ENCODE results near the gene CDH24.

CDH24 gene

DNA sequence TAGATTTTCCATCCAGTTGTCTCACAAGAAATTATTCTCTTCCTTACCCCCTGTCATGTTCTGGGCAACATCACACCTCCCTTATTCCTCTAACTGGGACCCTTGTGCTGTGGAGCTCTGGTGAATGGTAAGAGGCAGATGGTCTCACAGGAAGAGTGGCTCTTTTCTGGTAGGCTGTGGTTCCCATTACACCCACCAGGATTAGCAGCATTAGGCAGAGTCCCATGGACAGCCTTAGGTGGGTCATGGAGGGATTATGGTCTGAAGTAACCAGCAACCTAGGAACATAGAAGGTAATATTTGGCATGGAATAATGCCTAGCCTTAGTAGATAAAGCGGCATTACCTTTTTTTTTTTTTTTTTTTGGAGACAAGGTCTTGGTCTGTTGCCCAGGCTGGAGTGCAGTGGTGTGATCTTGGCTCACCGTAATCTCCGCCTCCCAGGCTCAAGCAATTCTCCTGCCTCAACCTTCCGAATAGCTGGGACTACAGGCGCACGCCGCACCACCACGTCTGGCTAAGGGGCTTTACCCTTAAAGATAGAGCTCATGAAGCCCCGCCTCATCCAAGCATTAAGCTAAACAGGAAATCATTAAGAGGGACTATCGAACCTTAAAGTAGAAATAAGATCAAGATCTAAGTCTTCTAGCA is 42.0 kb upstream of the CDH24 start:
- DNase-seq (ENCODE audit: insufficient read length) (no peak), FAIRE-seq (no peak)
- no peak for TF ChIP-seq POLR2A (IDR thresholded peaks at IDR 0.05; ENCODE audit: low read depth, low read length)
- TF ChIP-seq POLR2AphosphoS5 (IDR thresholded peaks at IDR 0.05; ENCODE audit: low read depth, low read length), result no peak
- TF ChIP-seq TAF1 (IDR thresholded peaks at IDR 0.05; ENCODE audit: borderline replicate concordance, low read depth, low read length), result no peak

DNA sequence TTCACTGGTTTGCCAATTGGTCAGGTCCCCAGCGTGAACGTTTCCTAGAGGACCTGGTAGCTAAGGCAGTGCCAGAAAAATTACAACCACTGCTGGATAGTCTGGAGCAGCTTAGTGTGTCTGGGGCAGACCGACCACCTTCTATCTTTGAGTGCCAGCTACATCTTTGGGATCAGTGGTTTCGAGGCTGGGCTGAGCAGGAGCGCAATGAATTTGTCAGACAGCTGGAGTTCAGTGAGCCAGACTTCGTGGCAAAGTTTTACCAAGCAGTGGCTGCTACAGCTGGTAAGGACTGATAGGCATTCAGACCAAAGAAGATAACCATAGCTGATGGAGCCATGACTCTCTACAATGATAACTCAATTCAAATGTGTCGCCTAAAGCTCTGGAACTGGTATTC is 40.5 kb upstream of the CDH24 start:
- no peak for TF ChIP-seq POLR2A (IDR thresholded peaks at IDR 0.05; ENCODE audit: low read depth, low read length)
- no peak for TF ChIP-seq POLR2AphosphoS5 (IDR thresholded peaks at IDR 0.05; ENCODE audit: low read depth, low read length)
- DNase-seq (ENCODE audit: insufficient read length) (no peak), FAIRE-seq (no peak)

DNA sequence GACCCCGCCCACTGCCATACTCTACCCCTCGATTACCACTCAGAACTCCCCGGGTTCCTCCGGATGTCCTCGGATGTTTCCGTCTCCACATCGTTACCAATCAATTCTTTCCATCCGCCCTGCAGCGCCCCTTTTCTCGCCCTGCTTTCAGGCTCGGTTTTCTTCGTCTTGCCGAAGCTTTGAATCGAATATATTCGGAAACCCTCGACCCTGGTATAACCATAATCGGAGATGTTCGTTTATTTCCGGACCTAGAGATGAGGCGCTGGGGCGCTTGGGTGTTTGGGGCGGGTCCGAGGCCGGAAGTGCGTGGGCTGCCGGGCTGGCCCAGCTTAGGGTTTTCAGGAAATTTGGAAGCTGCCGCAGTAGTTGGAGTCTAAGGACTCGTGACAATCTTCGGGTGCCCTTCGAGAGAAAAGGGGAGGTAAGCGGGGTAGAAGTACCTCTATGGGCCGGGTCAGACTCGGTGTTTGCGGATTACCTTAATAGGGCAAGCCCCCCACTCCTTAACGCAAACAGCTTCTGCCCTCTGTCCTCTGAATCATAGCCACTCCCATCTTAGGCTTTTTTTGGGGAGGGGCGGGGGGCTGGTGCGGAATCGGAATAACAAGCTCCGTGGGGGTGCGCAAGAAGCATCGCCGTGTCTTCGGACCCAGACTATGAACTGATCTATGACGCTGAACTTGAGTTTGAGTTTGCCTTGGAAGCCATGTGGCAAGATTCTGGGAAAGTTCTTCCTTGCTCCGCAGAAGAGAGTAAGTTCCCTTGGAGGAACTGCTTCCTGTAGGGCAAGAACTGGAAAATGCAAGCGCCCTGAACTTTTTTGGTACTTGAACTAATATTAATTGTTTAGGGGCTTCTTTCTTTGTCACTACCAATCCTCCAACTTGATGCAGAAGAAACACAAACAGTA is 38.1 kb upstream of the CDH24 start, which contains the start of gene C14orf119:
Gene C14orf119, plus strand, starts transcription at position 310 of the 913 bp plus-strand sequence. CDS start 2,154 bp downstream, outside the sequence.
- FAIRE-seq, result peak; percentile 91
- DNase-seq (ENCODE audit: insufficient read length), result peak; percentile 88

DNA sequence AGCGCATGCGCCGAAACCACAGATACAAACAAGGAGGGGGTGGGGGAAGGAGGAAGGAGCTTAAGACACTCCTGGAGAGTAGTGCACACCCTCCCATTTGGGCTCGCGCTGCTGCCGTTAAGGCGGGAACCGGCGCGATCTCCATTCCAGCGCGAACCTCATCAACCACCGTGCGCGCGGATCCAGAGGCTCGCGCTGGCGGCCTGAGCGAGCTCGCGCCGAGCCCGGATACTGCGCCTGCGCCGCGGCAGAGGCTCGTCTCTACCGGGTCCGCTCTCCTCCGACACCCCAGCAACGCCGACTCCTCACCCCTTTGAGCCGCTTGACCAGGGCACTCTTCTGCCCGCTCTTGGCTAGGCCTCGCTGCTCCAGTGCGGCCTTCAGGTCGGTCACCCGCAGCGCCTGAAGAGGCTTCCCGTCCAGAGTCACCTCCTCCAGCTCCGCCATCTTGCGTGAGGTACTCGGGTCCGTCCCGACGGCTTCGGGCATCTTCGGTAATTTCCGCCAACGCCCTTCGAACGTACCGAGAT is 37.4 kb upstream of the CDH24 start, which contains the start of gene ACIN1:
Gene ACIN1, minus strand, starts transcription at position 471 of the 530 bp plus-strand sequence. Its CDS starts 24 bp downstream, at position 447.
- DNase-seq (ENCODE audit: insufficient read length) (peak; percentile 53), FAIRE-seq (no peak)
- TF ChIP-seq POLR2A (IDR thresholded peaks at IDR 0.05; ENCODE audit: low read depth, low read length) (peak; percentile 72), POLR2AphosphoS5 (IDR thresholded peaks at IDR 0.05; ENCODE audit: low read depth, low read length) (peak; percentile 80), TAF1 (IDR thresholded peaks at IDR 0.05; ENCODE audit: borderline replicate concordance, low read depth, low read length) (peak; percentile 90)

More for the DNA sequence above, 38.1 kb upstream of the CDH24 start, which contains the start of gene C14orf119:
- TF ChIP-seq POLR2A (IDR thresholded peaks at IDR 0.05; ENCODE audit: low read depth, low read length) (peak; percentile 80), TAF1 (IDR thresholded peaks at IDR 0.05; ENCODE audit: borderline replicate concordance, low read depth, low read length) (peak; percentile 72), POLR2AphosphoS5 (IDR thresholded peaks at IDR 0.05; ENCODE audit: low read depth, low read length) (no peak; the same call in 1 of the 2 replicates)

DNA sequence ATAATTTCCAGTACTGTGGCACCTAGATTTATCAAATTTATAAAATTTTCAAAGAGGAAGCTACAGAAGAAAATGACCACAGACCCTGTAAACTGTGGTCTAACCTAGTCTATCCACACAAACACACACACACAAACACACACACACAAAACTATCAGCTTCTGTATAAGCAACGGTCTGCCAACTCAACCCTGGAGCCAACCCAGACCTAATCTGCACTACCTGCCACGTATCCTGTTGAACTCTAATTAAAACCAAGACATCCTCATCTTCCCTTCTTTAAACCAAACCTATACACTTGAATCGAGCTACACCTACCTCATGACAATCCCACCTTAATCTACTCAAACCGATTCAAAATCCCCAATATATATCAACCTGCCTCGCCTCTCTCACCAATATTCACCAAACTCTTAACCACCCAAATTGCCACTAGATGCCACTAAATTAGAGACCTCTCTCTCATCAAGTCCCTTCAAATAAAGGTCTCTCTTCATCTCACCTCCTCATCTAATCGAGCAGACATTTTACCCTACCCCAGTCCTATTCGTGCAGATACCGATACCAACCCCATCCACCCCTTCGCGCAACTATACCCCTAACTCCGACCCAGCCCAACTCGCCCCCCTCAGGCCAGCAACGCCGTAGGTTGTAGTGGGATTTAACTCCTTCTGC is 36.8 kb upstream of the CDH24 start:
- FAIRE-seq (peak; percentile 87), DNase-seq (ENCODE audit: insufficient read length) (no peak)
- no peak for TF ChIP-seq POLR2A (IDR thresholded peaks at IDR 0.05; ENCODE audit: low read depth, low read length)
- TF ChIP-seq POLR2AphosphoS5 (IDR thresholded peaks at IDR 0.05; ENCODE audit: low read depth, low read length), result no peak
- no peak for TF ChIP-seq TAF1 (IDR thresholded peaks at IDR 0.05; ENCODE audit: borderline replicate concordance, low read depth, low read length)

DNA sequence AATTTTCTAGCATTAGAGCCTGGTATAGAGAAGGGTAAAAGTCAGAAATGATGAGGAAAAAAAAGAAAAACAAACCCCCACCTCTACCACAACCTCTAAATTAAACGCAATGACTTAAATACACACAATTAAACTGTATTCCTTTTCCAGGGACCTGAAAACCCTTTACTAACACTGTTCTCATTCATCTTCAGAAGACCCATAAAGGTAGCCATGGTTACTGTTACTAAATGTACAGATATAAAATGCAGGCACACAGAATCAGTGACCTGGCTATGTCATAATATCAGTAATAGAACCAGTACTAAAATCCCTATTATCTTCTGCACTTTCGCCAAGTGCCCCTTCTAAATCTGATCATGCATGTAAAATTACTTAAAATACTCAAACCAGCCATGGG is 36.2 kb upstream of the CDH24 start:
- no peak for TF ChIP-seq TAF1 (IDR thresholded peaks at IDR 0.05; ENCODE audit: borderline replicate concordance, low read depth, low read length)
- no peak for TF ChIP-seq POLR2AphosphoS5 (IDR thresholded peaks at IDR 0.05; ENCODE audit: low read depth, low read length)
- no peak for TF ChIP-seq POLR2A (IDR thresholded peaks at IDR 0.05; ENCODE audit: low read depth, low read length)
- FAIRE-seq, result no peak
- no peak for DNase-seq (ENCODE audit: insufficient read length)

DNA sequence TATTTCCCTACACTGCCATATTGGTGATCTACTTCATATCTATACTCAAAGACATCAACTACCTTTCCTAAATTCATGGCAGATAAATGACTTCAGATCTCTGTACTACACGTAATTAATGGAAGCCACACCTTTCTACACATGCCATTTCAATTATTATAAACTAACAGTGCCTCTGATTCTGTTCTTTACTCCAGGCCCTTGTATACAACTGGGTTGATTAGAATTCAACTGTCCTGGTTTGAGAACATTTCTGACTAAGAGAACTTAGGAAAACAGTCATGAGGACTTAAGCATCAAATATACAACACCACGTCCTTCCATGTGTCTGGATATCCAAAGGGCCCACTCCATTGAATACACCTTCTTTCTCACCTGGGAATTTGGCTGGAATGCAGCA is 35.8 kb upstream of the CDH24 start:
- no peak for DNase-seq (ENCODE audit: insufficient read length)
- no peak for FAIRE-seq
- TF ChIP-seq TAF1 (IDR thresholded peaks at IDR 0.05; ENCODE audit: borderline replicate concordance, low read depth, low read length), result no peak
- TF ChIP-seq POLR2AphosphoS5 (IDR thresholded peaks at IDR 0.05; ENCODE audit: low read depth, low read length), result no peak
- TF ChIP-seq POLR2A (IDR thresholded peaks at IDR 0.05; ENCODE audit: low read depth, low read length), result no peak

DNA sequence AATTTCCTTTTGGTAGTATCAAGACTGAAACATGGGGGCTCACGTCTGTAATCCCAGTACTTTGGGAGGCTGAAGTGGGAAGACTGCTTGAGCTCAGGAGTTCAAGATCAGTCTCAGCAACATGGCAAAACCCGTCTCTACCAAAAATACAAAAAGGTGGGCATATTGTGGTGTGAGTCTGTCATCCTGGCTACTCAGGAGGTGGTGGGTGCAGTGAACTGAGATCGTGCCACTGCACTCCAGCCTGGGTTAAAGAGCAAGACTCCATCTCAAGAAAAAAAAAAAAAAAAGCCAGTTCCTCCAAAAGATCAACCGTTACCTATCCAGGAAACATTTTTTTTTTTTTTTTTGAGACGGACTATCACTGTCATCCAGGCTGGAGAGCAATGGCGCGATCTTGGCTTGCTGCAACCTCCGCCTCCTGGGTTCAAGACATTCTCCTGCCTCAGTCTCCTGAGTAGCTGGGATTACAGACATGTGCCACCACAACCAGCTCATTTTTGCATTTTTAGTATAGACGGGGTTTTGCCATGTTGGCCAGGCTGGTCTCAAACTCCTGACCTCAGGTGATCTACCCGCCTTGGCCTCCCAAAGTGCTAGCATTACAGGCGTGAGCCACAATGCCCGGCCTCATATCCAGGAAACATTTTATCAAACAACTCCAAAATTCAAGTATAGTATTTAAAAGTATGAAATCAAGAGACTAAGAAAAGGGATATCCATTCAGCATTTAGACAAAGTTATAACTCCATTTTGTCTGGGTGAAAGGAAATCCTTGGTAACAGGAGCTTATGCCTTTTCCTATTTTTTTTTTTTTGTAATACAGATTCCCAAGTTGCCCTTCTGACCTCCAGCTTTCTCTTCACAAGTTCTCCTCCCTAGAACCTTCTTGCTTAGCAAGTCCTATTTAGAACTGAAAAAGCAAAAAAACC is 34.2 kb upstream of the CDH24 start:
- DNase-seq (ENCODE audit: insufficient read length) (no peak), FAIRE-seq (no peak)
- TF ChIP-seq POLR2AphosphoS5 (IDR thresholded peaks at IDR 0.05; ENCODE audit: low read depth, low read length) (no peak), TAF1 (IDR thresholded peaks at IDR 0.05; ENCODE audit: borderline replicate concordance, low read depth, low read length) (no peak), POLR2A (IDR thresholded peaks at IDR 0.05; ENCODE audit: low read depth, low read length) (no peak)

DNA sequence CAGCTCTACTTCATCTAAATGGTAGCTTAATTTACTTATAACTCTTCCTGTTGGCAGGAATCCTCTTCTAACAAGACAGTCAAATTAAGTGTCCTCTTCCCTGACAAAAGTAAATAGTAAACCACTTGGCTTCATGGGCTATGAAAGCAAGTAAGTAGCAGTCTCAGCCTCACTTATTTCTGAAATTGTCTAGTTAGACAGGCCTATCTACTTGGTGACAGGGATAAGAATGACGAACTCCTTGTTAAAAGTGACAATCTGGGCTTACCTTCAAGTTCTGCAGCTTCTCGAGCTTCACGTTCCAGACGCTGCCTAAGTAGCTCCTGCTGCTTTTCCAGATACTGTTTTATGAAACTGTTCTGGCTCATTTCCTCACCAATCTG is 32.9 kb upstream of the CDH24 start:
- FAIRE-seq, result no peak

More for the DNA sequence above, 32.9 kb upstream of the CDH24 start:
- no peak for DNase-seq (ENCODE audit: insufficient read length)
- TF ChIP-seq TAF1 (IDR thresholded peaks at IDR 0.05; ENCODE audit: borderline replicate concordance, low read depth, low read length) (no peak), POLR2A (IDR thresholded peaks at IDR 0.05; ENCODE audit: low read depth, low read length) (no peak), POLR2AphosphoS5 (IDR thresholded peaks at IDR 0.05; ENCODE audit: low read depth, low read length) (no peak)
